Measurements from ENCODE around the gene YTHDF1. TPM values are rescaled to one million over a fixed set of nuclear protein-coding genes. Genes with fewer than 3 reads are reported as not detected.

YTHDF1 gene
- total and polyA plus RNA-seq, 2 of the 8 experiments (the other 6 are each of a cell fraction or from before 2014, with no cell fraction given), result 32.8 to 66.0 TPM

- TF ChIP-seq RBBP5 (IDR thresholded peaks at IDR 0.05; ENCODE audit: borderline replicate concordance, low read depth, low read length) (no peak), GTF2F1 (IDR thresholded peaks at IDR 0.05; ENCODE audit: borderline replicate concordance, low read depth, low read length) (no peak), CTCF (IDR thresholded peaks at IDR 0.05; ENCODE audit: control extremely low read depth in 1 of 3, insufficient read depth in 1 of 3, low read depth in 1 of 3, low read length in 3 of 3) (no peak), PHF8 (conservative IDR thresholded peaks at IDR 0.05; ENCODE audit: low read depth, low read length) (no peak)
Observed at GRCh38 chr20:63212393-63212730, 3.6 kb downstream of the YTHDF1 start (continued).

Data from H1 (cell line).